ENCODE measurements around the gene KHNYN.
"Not testable (repeated sequence)": the region's sequence is repeated elsewhere in the genome, so short reads cannot be mapped to it uniquely, and the experiment has no call there.

Gene KHNYN

GRCh38 chr14:24437020-24437735, 7.4 kb downstream of the KHNYN start:
- DNase-seq (ENCODE audit: extremely low read depth in 1 of 2, low read depth in 1 of 2) = no peak

GRCh38 chr14:24437736-24438067, 7.9 kb downstream of the KHNYN start:
- no peak for DNase-seq (ENCODE audit: extremely low read depth in 1 of 2, low read depth in 1 of 2)

- no peak for DNase-seq (ENCODE audit: extremely low read depth in 1 of 2, low read depth in 1 of 2)
Measured at GRCh38 chr14:24438223-24439097, 8.7 kb downstream of the KHNYN start.

GRCh38 chr14:24439257-24439656, 9.5 kb downstream of the KHNYN start:
- no peak for DNase-seq (ENCODE audit: extremely low read depth in 1 of 2, low read depth in 1 of 2)

- no peak for DNase-seq (ENCODE audit: extremely low read depth in 1 of 2, low read depth in 1 of 2)
Measured at GRCh38 chr14:24439830-24440605, 10.3 kb downstream of the KHNYN start.

GRCh38 chr14:24440606-24441399, 11.0 kb downstream of the KHNYN start:
- DNase-seq (ENCODE audit: extremely low read depth in 1 of 2, low read depth in 1 of 2) = no peak

- no peak for DNase-seq (ENCODE audit: extremely low read depth in 1 of 2, low read depth in 1 of 2)
Measured at GRCh38 chr14:24441485-24441884, 11.7 kb downstream of the KHNYN start.

- DNase-seq (ENCODE audit: extremely low read depth in 1 of 2, low read depth in 1 of 2) = no peak
Measured at GRCh38 chr14:24441904-24442239, 12.1 kb downstream of the KHNYN start.

- peak; percentile 88 to 93 for DNase-seq (ENCODE audit: extremely low read depth in 1 of 2, low read depth in 1 of 2)
Measured at GRCh38 chr14:24442240-24443052, 12.7 kb downstream of the KHNYN start, which contains the start of gene SDR39U1. SDR39U1 (minus strand) TSS chr14:24442776; CDS start chr14:24442769, 7 bp downstream.

GRCh38 chr14:24443053-24443665, 13.4 kb downstream of the KHNYN start:
- DNase-seq (ENCODE audit: extremely low read depth in 1 of 2, low read depth in 1 of 2) = no peak

- not testable (repeated sequence) for DNase-seq (ENCODE audit: extremely low read depth in 1 of 2, low read depth in 1 of 2)
Measured at GRCh38 chr14:24450828-24451227, 21.1 kb downstream of the KHNYN start.

- no peak for DNase-seq (ENCODE audit: extremely low read depth in 1 of 2, low read depth in 1 of 2)
Measured at GRCh38 chr14:24456980-24457379, 27.2 kb downstream of the KHNYN start.

- no peak for DNase-seq (ENCODE audit: extremely low read depth in 1 of 2, low read depth in 1 of 2)
Measured at GRCh38 chr14:24458736-24459135, 29.0 kb downstream of the KHNYN start.

GRCh38 chr14:24459331-24459730, 29.6 kb downstream of the KHNYN start:
- no peak for DNase-seq (ENCODE audit: extremely low read depth in 1 of 2, low read depth in 1 of 2)

- DNase-seq (ENCODE audit: extremely low read depth in 1 of 2, low read depth in 1 of 2) = no peak
Measured at GRCh38 chr14:24461336-24461735, 31.6 kb downstream of the KHNYN start.

GRCh38 chr14:24463017-24463883, 33.5 kb downstream of the KHNYN start:
- no peak for DNase-seq (ENCODE audit: extremely low read depth in 1 of 2, low read depth in 1 of 2)

- DNase-seq (ENCODE audit: extremely low read depth in 1 of 2, low read depth in 1 of 2) = no peak
Measured at GRCh38 chr14:24463884-24464785, 34.4 kb downstream of the KHNYN start.

Measured in activated CD8-positive, alpha-beta memory T cell treated with anti-CD3 and anti-CD28 coated beads for 1 hour (primary cell).